RWPE1 (cell line): ENCODE data around the gene NET1.

ENCODE experiments used
- CTCF ChIA-PET: fragments of 350-600 bp; sonication (Branson Sonifier 250); formaldehyde crosslinking; extraction: SDS; loops from one replicate; lab custom pipeline; 2021; lab: Yijun Ruan, JAX
- POLR2A ChIA-PET: fragments of 400-600 bp; formaldehyde crosslinking; extraction: SDS; loops from one replicate; lab custom pipeline; 2020; ENCODE audit warnings: antibody characterized with exemption; ENCODE audit not compliant: low non-redundant PET; lab: Yijun Ruan, JAX
- DNase-seq: peaks from one replicate; pipeline ENCODE4 v3.0.0; 2012; ENCODE audit warnings: low spot score
- H3K27ac ChIP-seq: fragments of 450-650 bp; 2 replicates; pipeline ENCODE4 v1.5.1; 2017
- TF ChIP-seq, protein P1 (sequence below): fragments of 450-650 bp; conservative IDR thresholded peaks from 2 replicates; pipeline ENCODE4 v1.5.1; 2017; ENCODE audit warnings: low read depth, mild to moderate bottlenecking

NET1 gene

DNA sequence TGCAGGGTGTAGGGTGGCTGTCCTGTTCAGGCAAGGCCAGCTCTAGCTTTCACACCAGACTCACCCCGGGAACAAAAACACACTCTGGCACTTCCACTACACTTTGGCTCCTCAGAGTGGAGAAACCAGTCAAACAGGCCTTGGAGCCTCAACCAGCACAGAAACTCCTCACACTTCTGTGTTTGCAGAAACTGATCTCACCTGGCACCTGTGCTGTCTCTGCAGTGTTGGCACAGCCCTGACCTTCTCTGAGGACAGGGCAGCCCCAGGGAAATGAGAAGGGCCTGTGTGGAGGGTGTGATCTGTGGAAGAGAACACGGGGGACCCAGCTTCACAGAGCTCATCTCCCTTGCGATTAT lies 91.1 kb downstream of the NET1 start:
- no peak overlapping the region for H3K27ac ChIP-seq
- CTCF ChIA-PET: interaction anchor here (0.7 to 1.0 kb wide), 2 partner anchors 97 to 167 kb away, joined by 3 to 5 read pairs; no protein-coding TSS in a partner anchor
- TF ChIP-seq, protein P1, sequence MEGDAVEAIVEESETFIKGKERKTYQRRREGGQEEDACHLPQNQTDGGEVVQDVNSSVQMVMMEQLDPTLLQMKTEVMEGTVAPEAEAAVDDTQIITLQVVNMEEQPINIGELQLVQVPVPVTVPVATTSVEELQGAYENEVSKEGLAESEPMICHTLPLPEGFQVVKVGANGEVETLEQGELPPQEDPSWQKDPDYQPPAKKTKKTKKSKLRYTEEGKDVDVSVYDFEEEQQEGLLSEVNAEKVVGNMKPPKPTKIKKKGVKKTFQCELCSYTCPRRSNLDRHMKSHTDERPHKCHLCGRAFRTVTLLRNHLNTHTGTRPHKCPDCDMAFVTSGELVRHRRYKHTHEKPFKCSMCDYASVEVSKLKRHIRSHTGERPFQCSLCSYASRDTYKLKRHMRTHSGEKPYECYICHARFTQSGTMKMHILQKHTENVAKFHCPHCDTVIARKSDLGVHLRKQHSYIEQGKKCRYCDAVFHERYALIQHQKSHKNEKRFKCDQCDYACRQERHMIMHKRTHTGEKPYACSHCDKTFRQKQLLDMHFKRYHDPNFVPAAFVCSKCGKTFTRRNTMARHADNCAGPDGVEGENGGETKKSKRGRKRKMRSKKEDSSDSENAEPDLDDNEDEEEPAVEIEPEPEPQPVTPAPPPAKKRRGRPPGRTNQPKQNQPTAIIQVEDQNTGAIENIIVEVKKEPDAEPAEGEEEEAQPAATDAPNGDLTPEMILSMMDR: no peak
- POLR2A ChIA-PET: interaction anchor here (0.6 to 1.1 kb wide), 2 partner anchors 20 to 36 kb away, joined by 3 read pairs; no protein-coding TSS in a partner anchor
- DNase-seq: peak; percentile 40

DNA sequence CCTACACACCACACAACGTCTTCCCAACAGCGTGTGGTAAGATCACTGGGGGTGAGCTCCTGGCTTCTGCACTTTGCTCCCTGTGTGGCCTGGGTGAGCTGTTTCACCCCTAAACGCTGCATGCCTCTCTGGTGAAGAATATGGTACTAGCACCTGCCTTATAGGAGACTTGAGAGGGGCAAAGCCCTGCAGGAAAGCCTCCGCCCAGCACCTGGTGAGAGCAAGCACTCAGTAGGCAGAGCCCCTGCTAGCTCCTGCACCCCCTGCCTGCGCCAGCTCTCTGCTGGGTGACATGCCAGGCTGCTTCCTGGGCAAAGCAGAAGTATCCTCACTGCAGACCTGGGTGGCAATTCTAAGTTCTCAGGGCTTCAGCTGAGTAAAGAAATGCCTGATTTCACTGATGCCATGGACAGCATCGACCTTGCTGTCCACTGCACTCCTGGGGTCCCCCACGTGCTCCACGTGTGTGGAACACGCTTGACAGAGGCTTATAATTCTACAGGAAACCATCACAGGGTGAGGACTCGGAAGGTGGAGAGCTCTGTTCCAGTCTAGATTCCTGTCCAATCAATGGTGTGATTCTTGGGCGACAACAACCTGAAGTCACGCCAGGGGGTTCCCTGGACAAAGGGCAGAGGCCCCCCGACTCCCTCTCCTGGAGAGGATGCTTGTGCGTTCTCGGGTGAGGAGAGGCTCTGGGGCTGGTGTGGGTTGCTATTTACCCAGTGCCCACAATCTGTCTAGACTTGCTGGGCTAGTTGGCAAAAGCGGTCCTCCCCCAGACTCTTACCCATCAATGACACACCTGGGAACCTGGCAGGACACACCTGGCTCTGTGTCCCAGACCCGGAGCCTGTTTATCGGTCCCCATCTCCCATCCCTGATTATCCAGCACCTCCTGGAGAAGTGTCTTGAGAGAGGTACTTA lies 92.1 kb downstream of the NET1 start:
- CTCF ChIA-PET: interaction anchor here (0.7 to 1.0 kb wide), 2 partner anchors 12 to 118 kb away, joined by 3 read pairs; no protein-coding TSS in a partner anchor
- POLR2A ChIA-PET: interaction anchor here (1.1 kb wide), 1 partner anchor 19 kb away, joined by 3 read pairs; no protein-coding TSS in a partner anchor
- TF ChIP-seq, protein P1: no peak
- H3K27ac ChIP-seq: no peak overlapping the region
- no peak for DNase-seq

DNA sequence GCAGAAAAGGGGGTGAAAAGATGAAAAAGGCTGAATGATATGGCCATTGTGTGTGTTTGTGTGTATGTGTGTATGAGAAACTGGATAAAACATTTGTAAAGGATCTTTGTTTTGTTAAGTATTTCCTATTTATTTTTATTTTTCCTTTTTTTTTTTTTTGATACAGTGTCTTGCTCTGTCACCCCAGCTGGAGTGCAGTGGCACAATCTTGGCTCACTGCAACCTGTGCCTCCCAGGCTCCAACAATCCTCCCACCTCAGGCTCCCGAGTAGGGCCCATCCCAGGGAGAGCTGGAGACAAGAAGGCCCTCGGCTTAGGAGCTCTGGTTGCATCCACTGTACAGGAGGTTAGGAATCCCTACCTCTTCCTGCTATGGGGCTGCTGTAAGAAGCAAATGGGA lies 93.9 kb downstream of the NET1 start:
- TF ChIP-seq, protein P1: no peak
- H3K27ac ChIP-seq: peak overlapping the region; percentile 69
- ChIA-PET POLR2A (no interaction called here), CTCF (interaction anchor here (0.6 kb wide), 1 partner anchor 50 kb away, joined by 3 read pairs; no protein-coding TSS in a partner anchor)
- DNase-seq: no peak

DNA sequence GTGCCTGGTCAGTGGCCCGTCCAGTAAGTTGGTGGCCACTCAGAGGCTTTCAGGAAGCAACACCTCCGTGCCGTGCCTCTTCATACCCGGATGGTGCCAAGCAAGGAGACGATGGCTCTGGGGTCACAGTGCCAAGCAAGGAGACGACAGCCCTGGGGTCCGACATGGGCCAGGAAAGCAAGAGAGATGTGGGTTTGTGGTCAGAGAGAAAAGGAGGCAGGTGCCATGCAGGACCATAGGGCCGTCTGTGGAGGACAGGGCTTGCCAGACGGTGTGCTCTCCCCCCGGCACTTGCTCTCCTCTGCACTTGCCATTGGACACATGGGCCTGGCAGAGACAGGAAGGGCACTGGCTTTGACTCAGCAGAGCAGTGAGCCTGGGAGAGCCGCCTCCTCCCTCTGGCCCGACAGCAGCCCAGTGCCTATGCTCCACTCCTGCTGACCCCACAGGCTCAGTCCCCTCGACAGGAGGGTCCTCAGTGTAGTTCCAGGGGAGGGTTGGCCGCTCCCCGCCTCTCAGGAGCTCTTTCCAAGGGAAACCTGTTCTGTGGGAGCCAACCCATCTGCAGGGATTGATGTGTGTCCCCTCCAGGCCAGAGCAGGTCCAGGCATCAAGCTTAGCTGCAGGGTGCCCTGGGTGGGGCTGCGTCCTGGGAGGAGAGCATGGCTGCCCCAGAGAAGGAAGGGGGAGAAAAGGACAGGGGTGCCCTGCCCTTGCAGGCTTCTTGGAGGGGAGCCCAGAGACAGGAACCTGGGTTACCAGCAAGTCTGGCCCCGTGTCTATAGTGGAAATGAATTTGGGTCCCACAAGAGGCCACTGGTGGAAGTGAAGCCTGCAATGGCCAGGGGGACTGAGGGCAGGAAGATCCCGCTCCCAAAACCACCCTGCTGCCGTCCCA lies 94.6 kb downstream of the NET1 start:
- TF ChIP-seq, protein P1: no peak
- POLR2A ChIA-PET: no interaction called here
- CTCF ChIA-PET: interaction anchor here (0.6 kb wide), 1 partner anchor 49 kb away, joined by 3 read pairs; no protein-coding TSS in a partner anchor

DNA sequence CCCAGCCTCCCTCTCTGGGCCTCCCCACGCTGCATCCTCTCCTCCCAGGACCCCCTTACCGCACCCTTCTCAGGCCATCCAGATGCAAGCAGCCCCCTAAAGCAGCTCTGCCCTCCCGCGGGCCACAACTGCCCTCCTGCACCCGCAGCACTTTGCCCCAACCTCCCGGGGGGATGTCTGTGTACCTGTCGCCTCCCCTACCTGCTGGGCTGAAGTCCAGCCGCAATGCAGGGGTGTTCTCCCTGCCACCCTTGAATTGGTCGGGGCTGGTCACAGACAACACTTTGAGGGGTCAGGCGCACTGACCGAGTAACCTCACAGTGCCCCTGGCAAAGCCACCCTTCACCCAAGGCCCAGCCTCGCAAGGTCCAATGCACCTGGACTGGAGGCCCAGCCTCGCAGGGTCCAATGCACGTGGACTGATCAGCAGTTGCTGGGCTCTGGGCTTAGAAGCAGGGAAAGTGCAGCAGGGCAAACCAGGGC lies 95.3 kb downstream of the NET1 start:
- TF ChIP-seq, protein P1: no peak
- ChIA-PET CTCF (no interaction called here), POLR2A (no interaction called here)
- DNase-seq: no peak
- peak overlapping the region; percentile 69 for H3K27ac ChIP-seq

More for the DNA sequence above, 94.6 kb downstream of the NET1 start:
- DNase-seq: no peak
- peak overlapping the region; percentile 69 for H3K27ac ChIP-seq

DNA sequence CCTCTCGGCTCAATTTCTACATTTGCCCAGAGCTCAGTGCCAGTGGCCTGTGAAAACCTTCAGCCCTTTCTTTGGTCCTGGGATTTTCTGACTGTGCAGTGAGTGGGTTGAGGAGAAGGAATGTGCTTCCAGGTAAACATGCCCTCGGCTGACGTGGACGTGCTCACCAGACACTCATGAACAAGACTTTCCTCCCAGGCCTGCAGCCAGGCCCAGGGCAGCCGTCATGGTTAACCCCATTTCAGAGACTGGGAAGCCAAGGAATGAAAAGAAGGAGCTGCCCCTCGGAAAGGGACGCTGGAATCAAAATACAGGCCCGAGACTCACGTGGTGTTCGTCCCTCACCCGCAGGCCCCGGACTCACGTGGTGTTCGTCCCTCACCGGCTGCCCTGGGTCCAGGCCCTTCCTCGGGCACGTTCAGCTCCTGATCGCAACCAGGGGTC lies 95.8 kb downstream of the NET1 start:
- peak overlapping the region; percentile 69 for H3K27ac ChIP-seq
- ChIA-PET POLR2A (no interaction called here), CTCF (interaction anchor here (0.6 kb wide), 1 partner anchor 30 kb away, joined by 5 read pairs; no protein-coding TSS in a partner anchor)
- TF ChIP-seq, protein P1: no peak
- no peak for DNase-seq
